GM18505 (cell line): ENCODE data around the gene SLC25A1.
"Not testable (repeated sequence)": the region's sequence is repeated elsewhere in the genome, so short reads cannot be mapped to it uniquely, and the experiment has no call there.

Experiments
- ATAC-seq: cut with Tn5 transposase; IDR thresholded peaks from one replicate; pipeline ENCODE4 v1.9.1; 2021; ENCODE audit not compliant: unreplicated experiment
- POLR2A ChIP-seq: IDR thresholded peaks from 4 replicates; pipeline ENCODE4 v1.6.1; 2011; ENCODE audit warnings: borderline replicate concordance; ENCODE audit not compliant: insufficient read depth, insufficient read length; ENCODE audit errors: extremely low read depth

Gene SLC25A1

GRCh38 chr22:19173047-19174035 lies 5.2 kb downstream of the SLC25A1 start:
- ATAC-seq = no peak
- no peak for TF ChIP-seq POLR2A

GRCh38 chr22:19172213-19173046 lies 6.1 kb downstream of the SLC25A1 start:
- TF ChIP-seq POLR2A = no peak
- no peak for ATAC-seq

GRCh38 chr22:19169947-19170318 lies 8.6 kb downstream of the SLC25A1 start:
- no peak for TF ChIP-seq POLR2A
- ATAC-seq = no peak

GRCh38 chr22:19169002-19169946 lies 9.3 kb downstream of the SLC25A1 start:
- no peak for ATAC-seq
- no peak for TF ChIP-seq POLR2A

GRCh38 chr22:19168088-19168890 lies 10.2 kb downstream of the SLC25A1 start:
- no peak for ATAC-seq
- no peak for TF ChIP-seq POLR2A

- no peak for TF ChIP-seq POLR2A
- no peak for ATAC-seq
These were observed 11.2 kb downstream of the SLC25A1 start for GRCh38 chr22:19167106-19167869.

- no peak for ATAC-seq
- TF ChIP-seq POLR2A = no peak
These were observed 12.1 kb downstream of the SLC25A1 start for GRCh38 chr22:19166421-19166820.

- no peak for TF ChIP-seq POLR2A
- ATAC-seq = no peak
These were observed 14.1 kb downstream of the SLC25A1 start for GRCh38 chr22:19164425-19164824.

- not testable (repeated sequence) for ATAC-seq
These were observed 19.9 kb downstream of the SLC25A1 start for GRCh38 chr22:19158649-19159048.

- not testable (repeated sequence) for ATAC-seq
These were observed 22.4 kb downstream of the SLC25A1 start for GRCh38 chr22:19156109-19156508.

GRCh38 chr22:19152942-19153883 lies 25.3 kb downstream of the SLC25A1 start:
- ATAC-seq = no peak
- TF ChIP-seq POLR2A = no peak
